Measurements from ENCODE around the gene CSNK1D. TPM values are rescaled to one million over a fixed set of nuclear protein-coding genes. Genes with fewer than 3 reads are reported as not detected.

CSNK1D gene
- polyA plus RNA-seq, 3 donors, result 125 to 139 (median 134) TPM

GRCh38 chr17:82314727-82315605 lies 41.5 kb upstream of the CSNK1D start:
- no peak for DNase-seq

- DNase-seq, result no peak
Measured at GRCh38 chr17:82314012-82314726, 40.7 kb upstream of the CSNK1D start.

- no peak for DNase-seq
Measured at GRCh38 chr17:82313195-82314011, 39.9 kb upstream of the CSNK1D start.

GRCh38 chr17:82311971-82312370 lies 38.5 kb upstream of the CSNK1D start:
- DNase-seq, result no peak

GRCh38 chr17:82310877-82311276 lies 37.4 kb upstream of the CSNK1D start:
- no peak for DNase-seq

GRCh38 chr17:82309656-82310570 lies 36.4 kb upstream of the CSNK1D start:
- DNase-seq, result no peak

- no peak for DNase-seq
Measured at GRCh38 chr17:82305727-82306300, 32.3 kb upstream of the CSNK1D start.

- DNase-seq, result no peak
Measured at GRCh38 chr17:82304826-82305726, 31.6 kb upstream of the CSNK1D start.

GRCh38 chr17:82303944-82304808 lies 30.7 kb upstream of the CSNK1D start:
- DNase-seq, result no peak

GRCh38 chr17:82302991-82303943 lies 29.8 kb upstream of the CSNK1D start:
- no peak for DNase-seq

GRCh38 chr17:82302568-82302963 lies 29.1 kb upstream of the CSNK1D start:
- no peak for DNase-seq

GRCh38 chr17:82301916-82302567 lies 28.5 kb upstream of the CSNK1D start:
- DNase-seq, result no peak

GRCh38 chr17:82301300-82301915 lies 27.9 kb upstream of the CSNK1D start:
- DNase-seq, result no peak

GRCh38 chr17:82300707-82301270 lies 27.3 kb upstream of the CSNK1D start:
- DNase-seq, result peak; percentile 50

- DNase-seq, result no peak
Measured at GRCh38 chr17:82300228-82300627, 26.7 kb upstream of the CSNK1D start.

- DNase-seq, result no peak
Measured at GRCh38 chr17:82299452-82299851, 26.0 kb upstream of the CSNK1D start.
